SK-N-SH (cell line): Measurements from ENCODE around the gene MIPEP. TPM values are rescaled to one million over a fixed set of nuclear protein-coding genes. Genes with fewer than 3 reads are reported as not detected.

Experiments used
- CTCF ChIA-PET: fragments of 300-600, 350-600 bp; formaldehyde crosslinking; extraction: SDS; loops from one replicate; lab custom pipeline; 2021; lab: Yijun Ruan, JAX
- POLR2A ChIA-PET: fragments of 350-600 bp; sonication (Branson Sonifier 250); formaldehyde crosslinking; extraction: SDS; loops from one replicate; lab custom pipeline; 2020; ENCODE audit warnings: antibody characterized with exemption, inconsistent platforms; lab: Yijun Ruan, JAX
- DNase-seq: peaks from one replicate; pipeline ENCODE4 v3.0.0; 2012
- H2AFZ ChIP-seq: fragments of 200-600 bp; sonication (generic); 2 replicates; pipeline ENCODE4 v1.8.1; 2016; ENCODE audit warnings: antibody characterized with exemption, mild to moderate bottlenecking, low read depth
- H3F3A ChIP-seq: fragments of 200-600 bp; sonication (generic); replicated peaks from 2 replicates; pipeline ENCODE3; 2016; ENCODE audit warnings: antibody characterized with exemption, mild to moderate bottlenecking; ENCODE audit not compliant: insufficient read depth
- H3K27ac ChIP-seq, 2 experiments: fragments of 200-500 bp in 1 of 2; fragments of 200-600 bp in 1 of 2; sonication (Bioruptor generic) in 1 of 2; sonication (generic), shearing (Covaris generic) in 1 of 2; 2 replicates each; pipeline versions ENCODE4 v1.5.1 to v1.6.1; 2014 to 2016; ENCODE audit warnings: low read depth in 2 of 2, inconsistent platforms in 1 of 2, low read length in 1 of 2, mild to moderate bottlenecking in 1 of 2, mixed read lengths in 1 of 2
- H3K27me3 ChIP-seq: fragments of 200-600 bp; sonication (generic), shearing (Covaris generic); 2 replicates; pipeline ENCODE4 v1.6.1; 2016; ENCODE audit warnings: mixed run types; ENCODE audit not compliant: insufficient read depth
- H3K36me3 ChIP-seq, 2 experiments: fragments of 200-500 bp in 1 of 2; fragments of 200-600 bp in 1 of 2; sonication (Bioruptor generic) in 1 of 2; sonication (generic) in 1 of 2; replicated peaks in 1 of 2; 2 replicates each; pipeline versions ENCODE3 to v1.5.1; 2014 to 2016; ENCODE audit warnings: low read length in 1 of 2, mild to moderate bottlenecking in 1 of 2; ENCODE audit not compliant: insufficient read depth in 2 of 2, control insufficient read depth in 1 of 2
- H3K4me1 ChIP-seq, 2 experiments: fragments of 200-500 bp in 1 of 2; fragments of 200-600 bp in 1 of 2; sonication (Bioruptor generic) in 1 of 2; sonication (generic), shearing (Covaris generic) in 1 of 2; 2 replicates each; pipeline versions ENCODE4 v1.5.1 to v1.6.1; 2014 to 2016; ENCODE audit warnings: low read depth in 1 of 2, low read length in 1 of 2, mixed run types in 1 of 2; ENCODE audit not compliant: insufficient read depth in 2 of 2, control insufficient read depth in 1 of 2
- H3K4me2 ChIP-seq: fragments of 200-600 bp; sonication (generic), shearing (Covaris generic); 2 replicates; pipeline ENCODE4 v1.6.1; 2017; ENCODE audit warnings: mixed run types
- H3K4me3 ChIP-seq, 2 experiments: fragments of 200-500 bp in 1 of 2; fragments of 200-600 bp in 1 of 2; sonication (Bioruptor generic) in 1 of 2; sonication (generic), shearing (Covaris generic) in 1 of 2; 2 replicates each; pipeline versions ENCODE4 v1.5.1 to v1.8.1; 2014 to 2016; ENCODE audit warnings: low read depth in 2 of 2, inconsistent platforms in 1 of 2, low read length in 1 of 2, mild to moderate bottlenecking in 1 of 2, mixed read lengths in 1 of 2, moderate library complexity in 1 of 2
- H3K79me2 ChIP-seq: fragments of 200-600 bp; sonication (generic); 2 replicates; pipeline ENCODE4 v1.8.1; 2017; ENCODE audit warnings: mild to moderate bottlenecking; ENCODE audit not compliant: insufficient read depth
- H3K9ac ChIP-seq: fragments of 200-600 bp; sonication (generic); 2 replicates; pipeline ENCODE4 v1.6.1; 2017; ENCODE audit warnings: mixed run types
- H3K9me2 ChIP-seq: fragments of 200-600 bp; sonication (generic); 2 replicates; pipeline ENCODE4 v1.6.1; 2017; ENCODE audit warnings: mixed run types
- H3K9me3 ChIP-seq: fragments of 200-600 bp; sonication (generic); 2 replicates; pipeline ENCODE4 v1.6.1; 2017; ENCODE audit warnings: mixed run types, mild to moderate bottlenecking, moderate library complexity
- H4K20me1 ChIP-seq: fragments of 200-600 bp; sonication (generic); 2 replicates; pipeline ENCODE4 v1.6.1; 2017; ENCODE audit warnings: mild to moderate bottlenecking, mixed run types; ENCODE audit not compliant: insufficient read depth
- CHD2 ChIP-seq: fragments of 150-350 bp; IDR thresholded peaks from 2 replicates; pipeline ENCODE4 v1.6.1; 2018; ENCODE audit warnings: low read length; ENCODE audit not compliant: partially characterized antibody
- CTCF ChIP-seq: fragments of 200-600 bp; sonication (generic); IDR thresholded peaks from 2 replicates; pipeline ENCODE4 v1.6.1; 2017; ENCODE audit warnings: antibody characterized with exemption, mild to moderate bottlenecking, moderate library complexity
- EZH2phosphoT487 ChIP-seq: fragments of 200-600 bp; sonication (generic); IDR thresholded peaks from 2 replicates; pipeline ENCODE4 v1.6.1; 2017; ENCODE audit warnings: low read depth, mixed run types, mild to moderate bottlenecking, antibody characterized with exemption, moderate library complexity, borderline replicate concordance
- FOXJ3 ChIP-seq: sonication (generic); formaldehyde crosslinking; IDR thresholded peaks from 2 replicates; pipeline ENCODE4 v1.5.1; 2020; ENCODE audit warnings: mild to moderate bottlenecking, missing genetic modification reagents
- GATA2 ChIP-seq: sonication (generic); formaldehyde crosslinking; IDR thresholded peaks from 2 replicates; pipeline ENCODE4 v1.5.0; 2020; ENCODE audit warnings: mild to moderate bottlenecking, missing genetic modification reagents
- MEF2A ChIP-seq: IDR thresholded peaks from 2 replicates; pipeline ENCODE4 v1.4.0; 2012; ENCODE audit warnings: low read depth, borderline replicate concordance
- MXI1 ChIP-seq: IDR thresholded peaks from 2 replicates; pipeline ENCODE4 v1.6.1; 2012; ENCODE audit warnings: mild to moderate bottlenecking, low read depth, low read length, improper control_type of control experiment
- NFIC ChIP-seq: IDR thresholded peaks from 2 replicates; pipeline ENCODE4 v1.4.0; 2012; ENCODE audit warnings: borderline replicate concordance
- NRF1 ChIP-seq: IDR thresholded peaks from 2 replicates; pipeline ENCODE4 v1.6.1; 2012; ENCODE audit warnings: low read depth, mild to moderate bottlenecking, low read length
- RAD21 ChIP-seq: IDR thresholded peaks from 2 replicates; pipeline ENCODE4 v1.6.1; 2012; ENCODE audit warnings: mild to moderate bottlenecking, low read length
- RCOR1 ChIP-seq: fragments of 150-350 bp; IDR thresholded peaks from 2 replicates; pipeline ENCODE4 v1.6.1; 2017; ENCODE audit warnings: antibody characterized with exemption, low read length
- RXRA ChIP-seq: IDR thresholded peaks from 2 replicates; pipeline ENCODE4 v1.4.0; 2012; ENCODE audit warnings: low read depth, mild to moderate bottlenecking, borderline replicate concordance
- SIN3A ChIP-seq: IDR thresholded peaks from 2 replicates; pipeline ENCODE4 v1.6.1; 2012; ENCODE audit warnings: low read depth, mild to moderate bottlenecking, low read length, moderate library complexity, borderline replicate concordance
- SMC3 ChIP-seq: IDR thresholded peaks from 2 replicates; pipeline ENCODE4 v1.6.1; 2012; ENCODE audit warnings: low read depth, low read length, improper control_type of control experiment
- ZBTB33 ChIP-seq: IDR thresholded peaks from 2 replicates; pipeline ENCODE4 v1.4.0; 2012; ENCODE audit warnings: low read depth, borderline replicate concordance
- WGBS: methylation state at CpG from one replicate; pipeline ENCODE4 v1.1.6; 2017; ENCODE audit warnings: low lambda C conversion rate; 5-methylcytosine and 5-hydroxymethylcytosine counted together
- polyA plus RNA-seq, 3 experiments: library from polyadenylated mRNA; depleted of rRNA; stranded (reverse); fragments of >200 nt; gene quantifications; 2 replicates each; pipeline ENCODE4 v1.2.3, GENCODE V29; 2012
- TF ChIP-seq, protein P1 (sequence below): IDR thresholded peaks from 2 replicates; pipeline ENCODE4 v1.4.0; 2012; ENCODE audit warnings: low read depth
- TF ChIP-seq, protein P2 (sequence below): fragments of 150-350 bp; IDR thresholded peaks from 2 replicates; pipeline ENCODE4 v1.6.1; 2016; ENCODE audit warnings: mild to moderate bottlenecking, low read depth, low read length
- TF ChIP-seq, protein P3 (sequence below): fragments of 150-350 bp; IDR thresholded peaks from 2 replicates; pipeline ENCODE4 v1.6.1; 2017; ENCODE audit warnings: antibody characterized with exemption, low read length, low read depth, borderline replicate concordance

The MIPEP gene
- polyA plus RNA-seq, 1 of the 3 experiments (the other 2 are of a cell fraction) = 12.7 TPM

- TF ChIP-seq FOXJ3 (CRISPR knock-in tag) (no peak), NFIC (no peak), EZH2phosphoT487 (no peak), MEF2A (no peak)
- TF ChIP-seq, all 33 proteins: peak for 0
Measured at GRCh38 chr13:23789576-23790346, 99.4 kb downstream of the MIPEP start (continued).

DNA sequence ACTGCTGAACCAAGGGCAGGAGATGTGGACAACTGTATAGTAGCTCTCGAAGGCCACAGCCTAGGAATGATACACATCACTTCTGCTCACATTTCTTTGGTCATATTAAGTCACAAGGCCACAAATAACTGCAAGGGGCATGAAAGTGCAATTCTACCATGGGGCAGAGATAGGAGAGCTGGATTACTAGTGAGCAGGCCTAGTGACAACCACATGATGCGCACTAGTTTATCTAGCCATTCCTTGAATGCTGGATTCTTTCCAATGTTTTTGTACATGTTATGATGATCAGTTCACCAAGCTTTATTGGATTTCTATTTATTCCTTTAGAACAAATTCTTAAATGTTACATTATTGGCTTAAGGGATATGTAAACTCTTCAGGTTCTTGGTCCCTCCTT, 100.7 kb downstream of the MIPEP start:
- Histone ChIP-seq H3K9me3 (no peaks in the 10 kb centered on the region), H3K9me2 (no peaks in the 10 kb centered on the region), H3K27me3 (no peaks in the 10 kb centered on the region), H4K20me1 (no peaks in the 10 kb centered on the region), H3K79me2 (no peaks in the 10 kb centered on the region), H3K36me3 (no peaks in the 10 kb centered on the region), H3F3A (no peaks in the 10 kb centered on the region), H2AFZ (no peak overlapping the region), H3K9ac (no peak overlapping the region), H3K4me2 (no peak overlapping the region), H3K4me1 (no peaks in the 10 kb centered on the region), H3K27ac (0 out of 4 replicates have a peak overlapping the region, but pooled peaks of 1 of the 2 experiments have one; percentile 3), H3K4me3 (no peak overlapping the region)
- WGBS = 88% methylated on average over 2 of the region's 2 CpGs
- ChIA-PET CTCF (no interaction called here), POLR2A (no interaction called here)
- TF ChIP-seq GATA2 = no peak
- TF ChIP-seq ZBTB33 = no peak
- TF ChIP-seq RAD21 = no peak
- no peak for TF ChIP-seq EZH2phosphoT487
- TF ChIP-seq, protein P1, sequence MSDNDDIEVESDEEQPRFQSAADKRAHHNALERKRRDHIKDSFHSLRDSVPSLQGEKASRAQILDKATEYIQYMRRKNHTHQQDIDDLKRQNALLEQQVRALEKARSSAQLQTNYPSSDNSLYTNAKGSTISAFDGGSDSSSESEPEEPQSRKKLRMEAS = no peak
- no peak for TF ChIP-seq RCOR1
- TF ChIP-seq, protein P2, sequence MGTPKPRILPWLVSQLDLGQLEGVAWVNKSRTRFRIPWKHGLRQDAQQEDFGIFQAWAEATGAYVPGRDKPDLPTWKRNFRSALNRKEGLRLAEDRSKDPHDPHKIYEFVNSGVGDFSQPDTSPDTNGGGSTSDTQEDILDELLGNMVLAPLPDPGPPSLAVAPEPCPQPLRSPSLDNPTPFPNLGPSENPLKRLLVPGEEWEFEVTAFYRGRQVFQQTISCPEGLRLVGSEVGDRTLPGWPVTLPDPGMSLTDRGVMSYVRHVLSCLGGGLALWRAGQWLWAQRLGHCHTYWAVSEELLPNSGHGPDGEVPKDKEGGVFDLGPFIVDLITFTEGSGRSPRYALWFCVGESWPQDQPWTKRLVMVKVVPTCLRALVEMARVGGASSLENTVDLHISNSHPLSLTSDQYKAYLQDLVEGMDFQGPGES = no peak
- no peak for TF ChIP-seq RXRA
- TF ChIP-seq SIN3A = no peak
- TF ChIP-seq NRF1 = no peak
- TF ChIP-seq CHD2 = no peak
- TF ChIP-seq MXI1 = no peak
- TF ChIP-seq, protein P3, sequence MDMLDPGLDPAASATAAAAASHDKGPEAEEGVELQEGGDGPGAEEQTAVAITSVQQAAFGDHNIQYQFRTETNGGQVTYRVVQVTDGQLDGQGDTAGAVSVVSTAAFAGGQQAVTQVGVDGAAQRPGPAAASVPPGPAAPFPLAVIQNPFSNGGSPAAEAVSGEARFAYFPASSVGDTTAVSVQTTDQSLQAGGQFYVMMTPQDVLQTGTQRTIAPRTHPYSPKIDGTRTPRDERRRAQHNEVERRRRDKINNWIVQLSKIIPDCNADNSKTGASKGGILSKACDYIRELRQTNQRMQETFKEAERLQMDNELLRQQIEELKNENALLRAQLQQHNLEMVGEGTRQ = no peak
- TF ChIP-seq NFIC = no peak
- TF ChIP-seq SMC3 = no peak
- no peak for TF ChIP-seq CTCF
- no peak for DNase-seq
